ENCODE results near the gene GUCY1B1.

GRCh38 chr4:155822572-155822971, 63.8 kb downstream of the GUCY1B1 start:
- no peak for TF ChIP-seq CTCF (IDR thresholded peaks at IDR 0.05)
- TF ChIP-seq POLR2A (IDR thresholded peaks at IDR 0.05): no peak
